EL (cell line): ENCODE measurements around the gene HSF4.

Experiments used
- DNase-seq: peaks from one replicate; pipeline ENCODE4 v3.0.0-alpha.2; 2016

Gene HSF4

GRCh38 chr16:67150047-67150832 is 14.3 kb upstream of the HSF4 start:
- peak; percentile 62 for DNase-seq

- DNase-seq, result peak; percentile 80
Observed at GRCh38 chr16:67150833-67151396, 13.6 kb upstream of the HSF4 start, which contains the start of gene B3GNT9. TSS of gene B3GNT9 (minus strand) at chr16:67150998. CDS start at chr16:67150485, 513 bp downstream.

GRCh38 chr16:67151431-67152097 is 13.0 kb upstream of the HSF4 start:
- DNase-seq, result no peak

GRCh38 chr16:67154578-67155294 is 9.8 kb upstream of the HSF4 start:
- DNase-seq, result no peak

- peak; percentile 72 for DNase-seq
Observed at GRCh38 chr16:67155295-67156142, 9.0 kb upstream of the HSF4 start.

- no peak for DNase-seq
Observed at GRCh38 chr16:67156143-67156844, 8.3 kb upstream of the HSF4 start.

- DNase-seq, result no peak
Observed at GRCh38 chr16:67157106-67157748, 7.3 kb upstream of the HSF4 start.

GRCh38 chr16:67157892-67158635 is 6.5 kb upstream of the HSF4 start:
- DNase-seq, result no peak

- peak; percentile 59 for DNase-seq
Observed at GRCh38 chr16:67158637-67159600, 5.6 kb upstream of the HSF4 start.

- no peak for DNase-seq
Observed at GRCh38 chr16:67161595-67162058, 2.9 kb upstream of the HSF4 start.

- no peak for DNase-seq
Observed at GRCh38 chr16:67162506-67163163, 1.9 kb upstream of the HSF4 start.

- peak; percentile 48 for DNase-seq
Observed at GRCh38 chr16:67163164-67163998, 1.2 kb upstream of the HSF4 start.

- DNase-seq, result no peak
Observed at GRCh38 chr16:67163999-67164558, 466 bp upstream of the HSF4 start.

GRCh38 chr16:67165121-67166078 is 855 bp downstream of the HSF4 start:
- no peak for DNase-seq

GRCh38 chr16:67166110-67166547 is 1.6 kb downstream of the HSF4 start:
- DNase-seq, result no peak
